Measurements from ENCODE around the gene TMEM222. TPM values are rescaled to one million over a fixed set of nuclear protein-coding genes. Genes with fewer than 3 reads are reported as not detected.

Gene TMEM222
- total RNA-seq, 1 donor from 2014 or later: 44.3 TPM

- intact Hi-C loops (cut with micrococcal nuclease): loop anchor here (5.0 kb wide), 1 partner anchor 257 kb away; no protein-coding TSS in a partner anchor
- Mint-ChIP-seq H3K36me3 (ENCODE audit: low read depth) (peaks cover 6% of the 10 kb centered on the region), H3K9me3 (no peaks in the 10 kb centered on the region), H3K4me1 (ENCODE audit: low read depth) (peaks cover 4% of the 10 kb centered on the region), H3K27me3 (ENCODE audit: insufficient read depth) (no peaks in the 10 kb centered on the region), H3K27ac (peak overlapping the region; percentile 62), H3K4me3 (no peak overlapping the region)
- DNase-seq (ENCODE audit: low spot score): no peak
Observed at GRCh38 chr1:27298632-27299384, 23.2 kb upstream of the TMEM222 start.

GRCh38 chr1:27299385-27300271 is 22.3 kb upstream of the TMEM222 start:
- Mint-ChIP-seq H3K27me3 (ENCODE audit: insufficient read depth) (no peaks in the 10 kb centered on the region), H3K36me3 (ENCODE audit: low read depth) (peaks cover 6% of the 10 kb centered on the region), H3K9me3 (no peaks in the 10 kb centered on the region), H3K27ac (peak overlapping the region; percentile 62), H3K4me1 (ENCODE audit: low read depth) (peaks cover 4% of the 10 kb centered on the region), H3K4me3 (no peak overlapping the region)
- no peak for DNase-seq (ENCODE audit: low spot score)
- intact Hi-C loops (cut with micrococcal nuclease): loop anchor here (2.0 to 5.0 kb wide), 3 partner anchors 57 to 307 kb away; no protein-coding TSS in a partner anchor

GRCh38 chr1:27300341-27301051 is 21.5 kb upstream of the TMEM222 start:
- intact Hi-C loops (cut with micrococcal nuclease): loop anchor here (1.0 to 2.0 kb wide), 4 partner anchors 56 to 306 kb away; no protein-coding TSS in a partner anchor
- Mint-ChIP-seq H3K4me3 (no peak overlapping the region), H3K9me3 (no peaks in the 10 kb centered on the region), H3K27me3 (ENCODE audit: insufficient read depth) (no peaks in the 10 kb centered on the region), H3K36me3 (ENCODE audit: low read depth) (peaks cover 6% of the 10 kb centered on the region), H3K4me1 (ENCODE audit: low read depth) (peaks cover 4% of the 10 kb centered on the region), H3K27ac (no peak overlapping the region)
- DNase-seq (ENCODE audit: low spot score): peak; percentile 61

DNA sequence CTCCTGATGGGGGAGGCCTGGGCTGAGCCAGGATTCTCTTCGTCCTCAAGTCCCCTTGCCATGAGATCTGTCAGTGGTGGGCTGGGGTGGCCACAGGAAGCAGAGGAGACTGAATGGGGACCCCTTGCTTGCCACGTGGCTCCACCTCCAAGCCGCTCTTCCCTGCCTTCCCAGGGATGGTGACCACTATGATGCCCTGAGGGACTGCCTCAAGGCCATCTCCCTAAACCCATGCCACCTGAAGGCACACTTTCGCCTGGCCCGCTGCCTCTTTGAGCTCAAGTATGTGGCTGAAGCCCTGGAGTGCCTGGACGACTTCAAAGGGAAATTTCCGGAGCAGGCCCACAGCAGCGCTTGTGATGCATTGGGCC is 20.9 kb upstream of the TMEM222 start:
- H3K27me3 Mint-ChIP-seq (ENCODE audit: insufficient read depth): no peaks in the 10 kb centered on the region
- H3K36me3 Mint-ChIP-seq (ENCODE audit: low read depth): peaks cover 6% of the 10 kb centered on the region
- H3K4me3 Mint-ChIP-seq: no peak overlapping the region
- no peak for DNase-seq (ENCODE audit: low spot score)
- H3K4me1 Mint-ChIP-seq (ENCODE audit: low read depth): peaks cover 4% of the 10 kb centered on the region
- intact Hi-C loops (cut with micrococcal nuclease): loop anchor here (1.0 to 2.0 kb wide), 4 partner anchors 56 to 306 kb away; no protein-coding TSS in a partner anchor
- H3K27ac Mint-ChIP-seq: no peak overlapping the region
- no peaks in the 10 kb centered on the region for H3K9me3 Mint-ChIP-seq

GRCh38 chr1:27301582-27302199 is 20.3 kb upstream of the TMEM222 start:
- peaks cover 6% of the 10 kb centered on the region for H3K36me3 Mint-ChIP-seq (ENCODE audit: low read depth)
- H3K9me3 Mint-ChIP-seq: no peaks in the 10 kb centered on the region
- no peak overlapping the region for H3K27ac Mint-ChIP-seq
- H3K4me3 Mint-ChIP-seq: no peak overlapping the region
- H3K27me3 Mint-ChIP-seq (ENCODE audit: insufficient read depth): no peaks in the 10 kb centered on the region
- H3K4me1 Mint-ChIP-seq (ENCODE audit: low read depth): peaks cover 4% of the 10 kb centered on the region
- DNase-seq (ENCODE audit: low spot score): no peak
- intact Hi-C loops (cut with micrococcal nuclease): loop anchor here (1.0 to 2.0 kb wide), 4 partner anchors 55 to 305 kb away; no protein-coding TSS in a partner anchor

GRCh38 chr1:27302612-27303011 is 19.4 kb upstream of the TMEM222 start:
- Mint-ChIP-seq H3K9me3 (no peaks in the 10 kb centered on the region), H3K4me1 (ENCODE audit: low read depth) (peaks cover 4% of the 10 kb centered on the region), H3K27ac (no peak overlapping the region), H3K36me3 (ENCODE audit: low read depth) (peaks cover 6% of the 10 kb centered on the region), H3K27me3 (ENCODE audit: insufficient read depth) (no peaks in the 10 kb centered on the region), H3K4me3 (no peak overlapping the region)
- intact Hi-C loops (cut with micrococcal nuclease): no loop called here
- DNase-seq (ENCODE audit: low spot score): no peak

DNA sequence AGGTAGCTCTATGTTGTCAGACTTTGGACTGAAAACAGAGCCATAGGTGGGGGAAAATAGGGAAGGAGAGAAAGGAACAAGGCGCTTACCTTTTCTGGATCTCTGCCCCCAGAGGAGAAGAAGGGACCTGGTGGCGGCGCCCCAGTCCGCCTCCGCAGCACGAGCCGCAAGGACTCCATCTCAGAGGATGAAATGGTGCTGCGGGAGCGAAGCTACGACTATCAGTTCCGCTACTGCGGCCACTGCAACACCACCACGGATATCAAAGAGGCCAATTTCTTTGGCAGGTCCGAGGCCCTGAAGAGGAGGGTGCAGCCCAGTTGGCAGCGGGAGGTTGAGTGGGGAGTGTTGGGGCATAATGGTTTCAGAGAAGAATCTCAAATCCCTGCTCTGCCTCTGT is 18.5 kb upstream of the TMEM222 start:
- no peak for DNase-seq (ENCODE audit: low spot score)
- Mint-ChIP-seq H3K9me3 (no peaks in the 10 kb centered on the region), H3K36me3 (ENCODE audit: low read depth) (peaks cover 6% of the 10 kb centered on the region), H3K4me3 (no peak overlapping the region), H3K4me1 (ENCODE audit: low read depth) (peaks cover 4% of the 10 kb centered on the region), H3K27ac (no peak overlapping the region), H3K27me3 (ENCODE audit: insufficient read depth) (no peaks in the 10 kb centered on the region)
- intact Hi-C loops (cut with micrococcal nuclease): no loop called here

DNA sequence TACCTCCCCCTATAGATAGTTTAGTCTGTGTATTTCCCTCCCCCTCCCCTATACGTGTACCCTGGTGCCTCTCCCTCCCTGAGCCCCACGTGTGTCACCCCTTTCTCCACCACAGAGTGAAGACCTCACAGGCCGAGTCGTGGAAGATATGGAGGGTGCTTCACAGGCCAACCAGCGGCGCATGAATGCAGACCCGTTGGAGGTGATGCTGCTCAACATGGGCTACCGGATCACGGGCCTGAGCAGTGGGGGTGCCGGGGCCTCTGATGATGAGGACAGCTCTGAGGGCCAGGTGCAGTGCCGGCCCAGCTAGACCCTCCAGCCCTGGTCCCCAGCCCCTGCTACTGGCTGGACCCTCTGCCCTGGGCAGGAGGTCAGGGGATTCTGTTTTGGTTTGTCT is 15.9 kb upstream of the TMEM222 start:
- intact Hi-C loops (cut with micrococcal nuclease): no loop called here
- Mint-ChIP-seq H3K27me3 (ENCODE audit: insufficient read depth) (no peaks in the 10 kb centered on the region), H3K9me3 (no peaks in the 10 kb centered on the region), H3K27ac (no peak overlapping the region), H3K36me3 (ENCODE audit: low read depth) (no peaks in the 10 kb centered on the region), H3K4me3 (no peak overlapping the region), H3K4me1 (ENCODE audit: low read depth) (peaks cover under 1% of the 10 kb centered on the region)
- DNase-seq (ENCODE audit: low spot score): no peak

DNA sequence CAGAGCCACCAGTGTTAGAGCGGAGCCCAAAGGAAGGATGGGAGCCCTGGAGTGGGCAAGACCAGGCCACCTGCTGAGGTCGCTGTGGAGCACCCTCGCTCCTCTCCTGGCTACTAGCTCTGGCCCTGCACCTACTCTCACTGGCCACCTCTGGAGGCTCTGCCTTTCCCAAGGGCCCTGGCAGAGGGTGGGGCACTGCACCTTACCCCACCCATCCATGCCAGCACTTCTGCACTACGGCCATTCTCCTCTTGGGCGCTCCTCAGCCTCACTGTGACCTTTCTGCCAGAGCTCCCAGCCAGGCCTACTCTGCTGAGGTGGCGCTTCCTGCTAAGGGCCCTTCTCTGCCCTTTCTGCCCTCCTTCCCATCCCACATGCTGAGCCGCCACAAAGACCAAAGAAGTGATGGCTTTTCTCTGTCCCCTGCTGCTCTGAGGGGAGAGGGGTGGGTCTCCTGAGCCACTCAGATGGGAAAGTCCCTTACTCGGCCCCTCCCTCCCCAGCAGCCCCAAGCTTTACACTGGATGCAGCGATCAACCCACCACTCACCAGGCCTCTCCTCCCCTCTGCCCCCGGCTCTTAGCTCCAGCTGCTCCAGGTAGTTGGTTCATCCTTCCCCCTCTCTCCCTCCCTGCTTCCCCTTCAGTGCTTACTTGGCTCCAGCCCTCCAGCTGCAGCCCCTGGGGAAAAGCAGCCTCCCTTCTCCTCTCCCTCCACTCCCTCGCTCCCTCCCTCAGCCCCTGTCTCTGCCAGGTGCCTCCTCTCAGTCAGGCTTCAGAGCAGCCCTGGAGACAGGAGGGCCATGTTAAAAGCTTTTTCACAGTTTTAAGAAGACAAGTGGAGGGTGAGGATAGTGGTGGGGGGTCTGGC is 14.8 kb upstream of the TMEM222 start:
- no peak overlapping the region for H3K4me3 Mint-ChIP-seq

DNA sequence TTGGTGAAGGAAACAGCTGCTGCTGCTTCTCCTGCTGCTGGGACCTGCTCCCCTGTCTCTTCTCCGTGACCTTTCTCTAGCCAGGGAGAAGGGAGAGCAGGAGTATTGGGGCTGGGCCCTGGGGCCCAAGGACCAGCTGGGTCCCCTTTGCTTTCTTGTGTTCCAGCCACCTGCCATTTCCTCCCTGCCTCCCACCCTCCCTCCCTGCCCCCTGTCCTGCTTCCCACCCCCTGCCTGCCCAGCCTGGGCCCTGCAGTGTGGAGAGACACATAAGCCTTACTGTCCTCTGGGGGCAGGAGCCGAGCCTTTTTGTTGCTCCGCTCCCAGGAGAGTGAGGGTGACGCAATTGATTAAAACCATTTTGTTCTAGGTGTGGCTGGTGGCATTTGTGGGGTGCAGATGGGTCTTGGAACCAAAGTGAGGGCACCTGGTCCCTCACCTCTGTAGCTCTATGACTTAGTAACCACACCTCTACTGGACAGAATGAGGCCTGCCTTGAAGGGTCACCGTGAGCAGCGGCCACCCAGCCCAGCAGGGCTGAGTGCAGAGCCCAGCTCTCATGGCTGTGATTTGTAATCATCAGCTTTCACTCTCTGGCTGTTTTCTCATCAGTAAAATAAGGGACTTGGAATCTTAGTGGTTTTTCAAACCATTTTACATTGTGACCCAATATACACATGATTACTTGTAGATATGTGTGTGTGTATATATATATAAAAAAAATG is 13.9 kb upstream of the TMEM222 start:
- H3K27me3 Mint-ChIP-seq (ENCODE audit: insufficient read depth): peaks cover 3% of the 10 kb centered on the region
- no peaks in the 10 kb centered on the region for H3K4me1 Mint-ChIP-seq (ENCODE audit: low read depth)
- intact Hi-C loops (cut with micrococcal nuclease): no loop called here
- no peak overlapping the region for H3K27ac Mint-ChIP-seq
- no peaks in the 10 kb centered on the region for H3K9me3 Mint-ChIP-seq
- H3K4me3 Mint-ChIP-seq: no peak overlapping the region
- H3K36me3 Mint-ChIP-seq (ENCODE audit: low read depth): no peaks in the 10 kb centered on the region
- DNase-seq (ENCODE audit: low spot score): no peak

More for the DNA sequence above, 14.8 kb upstream of the TMEM222 start:
- DNase-seq (ENCODE audit: low spot score): no peak
- Mint-ChIP-seq H3K36me3 (ENCODE audit: low read depth) (no peaks in the 10 kb centered on the region), H3K27ac (no peak overlapping the region), H3K27me3 (ENCODE audit: insufficient read depth) (no peaks in the 10 kb centered on the region), H3K4me1 (ENCODE audit: low read depth) (no peaks in the 10 kb centered on the region), H3K9me3 (no peaks in the 10 kb centered on the region)
- intact Hi-C loops (cut with micrococcal nuclease): no loop called here

DNA sequence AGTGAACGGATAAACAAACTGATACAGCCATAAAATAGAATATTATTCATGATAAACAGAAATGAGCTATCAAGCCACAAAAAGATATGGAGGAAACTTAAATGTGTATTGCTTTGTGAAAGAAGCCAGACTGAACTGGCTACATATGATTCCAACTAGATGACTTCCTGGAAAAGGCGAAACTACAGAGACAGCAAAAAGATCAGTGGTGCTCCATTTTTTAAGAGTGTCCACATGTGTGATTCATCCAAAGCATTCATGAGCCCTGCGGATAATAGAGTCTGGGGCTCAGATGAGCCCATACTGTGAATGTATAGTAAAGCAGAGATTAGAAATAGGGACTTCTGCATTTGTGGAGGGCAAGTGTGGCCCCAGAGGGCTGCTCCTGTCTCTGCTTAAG is 7.8 kb upstream of the TMEM222 start:
- H3K4me3 Mint-ChIP-seq: no peak overlapping the region
- peaks cover 3% of the 10 kb centered on the region for H3K27me3 Mint-ChIP-seq (ENCODE audit: insufficient read depth)
- H3K27ac Mint-ChIP-seq: no peak overlapping the region
- no peaks in the 10 kb centered on the region for H3K36me3 Mint-ChIP-seq (ENCODE audit: low read depth)
- intact Hi-C loops (cut with micrococcal nuclease): no loop called here
- DNase-seq (ENCODE audit: low spot score): no peak
- H3K4me1 Mint-ChIP-seq (ENCODE audit: low read depth): no peaks in the 10 kb centered on the region
- no peaks in the 10 kb centered on the region for H3K9me3 Mint-ChIP-seq
